HT1080 (cell line): Measurements from ENCODE around the gene SLC35D3. TPM values are rescaled to one million over a fixed set of nuclear protein-coding genes. Genes with fewer than 3 reads are reported as not detected.
"Not testable (repeated sequence)": the region's sequence is repeated elsewhere in the genome, so short reads cannot be mapped to it uniquely, and the experiment has no call there.

Source experiments
- DNase-seq: peaks from one replicate; pipeline ENCODE4 v3.0.0-alpha.2; 2015; ENCODE audit warnings: low read depth
- polyA plus RNA-seq, 2 experiments: library from polyadenylated mRNA; depleted of rRNA; stranded (reverse); fragments of >200 nt; gene quantifications; 2 replicates each; pipeline ENCODE4 v1.2.3, GENCODE V29; 2015
- total RNA-seq: library from RNA; depleted of rRNA; stranded (reverse); fragments of >200 nt; shearing (Covaris generic); gene quantifications from 2 replicates; pipeline ENCODE4 v1.2.3, GENCODE V29; 2014; rRNA removed

SLC35D3 gene
- 0.07 TPM in 1 of 2 replicates, not detected in the other for total RNA-seq
- polyA plus RNA-seq (2015; cell fraction: cytosol; rRNA removed), result 0.03 TPM in 1 of 2 replicates, not detected in the other
- 0.07 TPM in 1 of 2 replicates, not detected in the other for polyA plus RNA-seq (2015; cell fraction: nucleus; rRNA removed)

- no peak for DNase-seq
Measured at GRCh38 chr6:136921936-136922684, at the start of gene SLC35D3. SLC35D3 (plus strand) TSS chr6:136922301; CDS start chr6:136922429, 128 bp downstream.

- peak; percentile 13 for DNase-seq
Measured at GRCh38 chr6:136873748-136874147, 48.4 kb upstream of the SLC35D3 start.

- DNase-seq, result not testable (repeated sequence)
Measured at GRCh38 chr6:136876469-136876868, 45.6 kb upstream of the SLC35D3 start.

- no peak for DNase-seq
Measured at GRCh38 chr6:136880748-136881460, 41.2 kb upstream of the SLC35D3 start.

- peak; percentile 34 for DNase-seq
Measured at GRCh38 chr6:136886091-136886490, 36.0 kb upstream of the SLC35D3 start.

GRCh38 chr6:136887953-136888352 is 34.1 kb upstream of the SLC35D3 start:
- DNase-seq, result no peak

- DNase-seq, result no peak
Measured at GRCh38 chr6:136889271-136890193, 32.6 kb upstream of the SLC35D3 start.

GRCh38 chr6:136890194-136890839 is 31.8 kb upstream of the SLC35D3 start:
- no peak for DNase-seq

GRCh38 chr6:136890986-136891385 is 31.1 kb upstream of the SLC35D3 start:
- no peak for DNase-seq

- DNase-seq, result no peak
Measured at GRCh38 chr6:136893187-136893586, 28.9 kb upstream of the SLC35D3 start.

- DNase-seq, result no peak
Measured at GRCh38 chr6:136895901-136896300, 26.2 kb upstream of the SLC35D3 start.

- no peak for DNase-seq
Measured at GRCh38 chr6:136897071-136897470, 25.0 kb upstream of the SLC35D3 start.

GRCh38 chr6:136901212-136901784 is 20.8 kb upstream of the SLC35D3 start:
- no peak for DNase-seq

GRCh38 chr6:136904477-136904876 is 17.6 kb upstream of the SLC35D3 start:
- DNase-seq, result not testable (repeated sequence)

- no peak for DNase-seq
Measured at GRCh38 chr6:136914947-136915346, 7.2 kb upstream of the SLC35D3 start.

- no peak for DNase-seq
Measured at GRCh38 chr6:136918706-136919105, 3.4 kb upstream of the SLC35D3 start.

- DNase-seq, result no peak
Measured at GRCh38 chr6:136920216-136920615, 1.9 kb upstream of the SLC35D3 start.

- DNase-seq, result no peak
Measured at GRCh38 chr6:136920671-136921380, 1.3 kb upstream of the SLC35D3 start.

GRCh38 chr6:136921381-136921935 is 643 bp upstream of the SLC35D3 start:
- DNase-seq, result no peak

- no peak for DNase-seq
Measured at GRCh38 chr6:136922685-136923006, 545 bp downstream of the SLC35D3 start.
